Activated naive CD4-positive, alpha-beta T cell treated with anti-CD3 and anti-CD28 coated beads, Interleukin-2, amount 10 ng/mL, durations not matched to agents 7 days and 5 days (primary cell): ENCODE data around the gene NSMCE1.
A peak's percentile ranks its signal among the peaks of the same experiment; 100 is the strongest.

Experiments used
- CTCF ChIA-PET: fragments of 350-600 bp; sonication (Branson Sonifier 250); formaldehyde crosslinking; loops from one replicate; lab custom pipeline; 2021; ENCODE audit warnings: antibody characterized with exemption; lab: Charles Lee
- DNase-seq: peaks from one replicate; pipeline ENCODE4 v3.0.0-alpha.2; 2020
- H3K27ac Mint-ChIP-seq: one replicate; pipeline ENCODE4 v1.8.0; 2021; ENCODE audit warnings: mild to moderate bottlenecking, moderate library complexity, mixed read lengths
- H3K27me3 Mint-ChIP-seq: one replicate; pipeline ENCODE4 v1.8.0; 2021; ENCODE audit warnings: mild to moderate bottlenecking, mixed read lengths
- H3K36me3 Mint-ChIP-seq: one replicate; pipeline ENCODE4 v1.8.0; 2021; ENCODE audit warnings: mixed read lengths
- H3K4me1 Mint-ChIP-seq: one replicate; pipeline ENCODE4 v1.8.0; 2021; ENCODE audit warnings: mixed read lengths
- H3K4me3 Mint-ChIP-seq: one replicate; pipeline ENCODE4 v1.8.0; 2021; ENCODE audit warnings: mild to moderate bottlenecking, moderate library complexity, mixed read lengths
- H3K9me3 Mint-ChIP-seq: one replicate; pipeline ENCODE4 v1.8.0; 2021; ENCODE audit warnings: mixed read lengths

NSMCE1 gene

DNA sequence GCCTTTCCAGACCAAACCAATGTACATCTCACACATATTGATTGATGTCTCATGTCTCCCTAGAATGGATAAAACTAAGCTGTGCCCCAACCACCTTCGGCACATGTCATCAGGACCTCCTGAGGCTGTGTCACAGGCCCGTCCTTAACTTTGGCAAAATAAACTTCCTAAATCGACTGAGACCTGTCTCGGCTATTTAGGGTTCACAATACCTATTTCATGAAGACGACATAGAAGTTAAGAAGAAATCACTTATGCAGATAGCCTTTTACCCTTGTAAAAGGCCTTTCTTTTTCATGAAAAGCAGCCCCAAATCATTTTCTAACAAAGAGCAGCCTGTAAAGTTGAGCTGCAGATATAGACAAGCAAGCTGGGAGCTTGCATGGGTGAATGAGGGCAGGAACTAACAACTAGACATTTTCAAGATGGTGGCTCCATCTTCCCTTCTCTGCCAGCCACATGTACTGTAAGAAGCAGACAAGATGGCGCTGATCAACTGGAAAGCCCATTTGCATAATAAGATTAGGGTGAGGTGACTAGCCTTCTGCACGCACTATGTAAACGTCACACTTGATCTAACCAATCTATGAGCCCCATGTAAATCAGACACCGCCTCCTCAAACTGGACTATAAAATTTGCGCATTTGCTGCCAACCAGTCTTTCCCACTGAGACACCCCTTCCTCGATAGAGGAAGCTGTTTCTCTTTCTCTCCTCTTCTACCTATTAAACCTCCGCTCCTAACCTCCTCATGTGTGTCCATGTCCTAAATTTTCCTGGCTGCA is 69.9 kb downstream of the NSMCE1 start:
- Mint-ChIP-seq H3K27ac (peak overlapping the region; percentile 99), H3K9me3 (peaks cover 16% of the 10 kb centered on the region), H3K27me3 (no peaks in the 10 kb centered on the region), H3K36me3 (peaks cover 25% of the 10 kb centered on the region), H3K4me3 (no peak overlapping the region), H3K4me1 (peaks cover 95% of the 10 kb centered on the region)
- no peak for DNase-seq
- CTCF ChIA-PET: interaction anchor here (0.8 to 3.7 kb wide), 7 partner anchors 19 to 158 kb away, joined by 3 to 41 read pairs (median 5); no protein-coding TSS in a partner anchor

DNA sequence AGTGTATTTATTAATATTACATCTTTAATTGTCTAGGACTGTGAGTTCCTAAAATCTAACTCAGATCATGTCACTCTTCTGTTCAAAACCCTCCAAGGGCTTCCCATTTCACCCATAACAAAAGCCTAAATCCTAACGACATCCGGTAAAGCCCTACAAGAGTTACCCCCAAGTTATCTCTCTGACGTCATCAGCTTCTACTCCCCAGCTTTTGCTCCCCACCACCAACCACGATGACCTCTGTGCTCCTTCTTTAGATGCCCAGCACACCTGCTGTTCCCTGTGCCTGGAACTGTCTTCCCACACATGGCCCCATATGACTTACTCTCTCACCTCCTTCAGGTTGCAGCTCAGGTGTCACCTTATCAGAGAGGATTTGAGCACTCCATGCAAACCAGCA is 71.6 kb downstream of the NSMCE1 start:
- no peak overlapping the region for H3K4me3 Mint-ChIP-seq
- H3K4me1 Mint-ChIP-seq: peaks cover 88% of the 10 kb centered on the region
- peaks cover 16% of the 10 kb centered on the region for H3K9me3 Mint-ChIP-seq
- peaks cover 23% of the 10 kb centered on the region for H3K36me3 Mint-ChIP-seq
- peak overlapping the region; percentile 98 for H3K27ac Mint-ChIP-seq
- no peak for DNase-seq
- H3K27me3 Mint-ChIP-seq: no peaks in the 10 kb centered on the region
- CTCF ChIA-PET: interaction anchor here (1.0 to 3.7 kb wide), 3 partner anchors 12 to 23 kb away, joined by 3 to 41 read pairs (median 4); no protein-coding TSS in a partner anchor

DNA sequence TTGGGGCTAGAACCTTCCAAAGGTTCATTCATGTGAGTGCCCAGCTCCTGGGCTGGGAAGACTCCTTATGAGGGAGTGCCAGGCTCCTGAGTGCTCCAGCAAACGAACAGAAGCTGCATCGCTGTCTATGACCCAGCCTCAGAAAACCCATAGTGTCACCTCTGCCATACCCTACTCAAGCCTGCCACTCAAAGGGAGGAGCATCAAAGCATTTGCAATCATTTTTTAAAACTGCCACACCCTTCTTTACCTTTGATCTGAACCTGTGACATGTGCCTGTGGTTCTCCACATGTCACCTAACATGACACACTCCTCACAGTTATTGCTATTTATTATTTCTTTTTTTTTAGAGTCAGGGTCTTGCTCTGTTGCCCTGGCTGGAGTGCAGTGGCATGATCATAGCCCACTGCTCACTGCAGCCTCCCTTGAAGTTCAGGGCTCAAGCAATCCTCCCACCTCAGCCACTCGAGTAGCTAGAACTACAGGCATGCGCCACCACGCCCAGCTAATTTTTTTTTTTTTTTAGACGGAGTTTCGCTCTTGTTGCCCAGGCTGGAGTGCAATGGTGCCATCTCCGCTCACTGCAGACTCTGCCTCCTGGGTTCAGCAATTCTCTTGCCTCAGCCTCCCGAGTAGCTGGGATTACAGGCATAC is 72.5 kb downstream of the NSMCE1 start:
- CTCF ChIA-PET: interaction anchor here (0.9 to 1.7 kb wide), 5 partner anchors 11 to 40 kb away, joined by 3 to 12 read pairs (median 4); no protein-coding TSS in a partner anchor
- peaks cover 22% of the 10 kb centered on the region for H3K36me3 Mint-ChIP-seq

DNA sequence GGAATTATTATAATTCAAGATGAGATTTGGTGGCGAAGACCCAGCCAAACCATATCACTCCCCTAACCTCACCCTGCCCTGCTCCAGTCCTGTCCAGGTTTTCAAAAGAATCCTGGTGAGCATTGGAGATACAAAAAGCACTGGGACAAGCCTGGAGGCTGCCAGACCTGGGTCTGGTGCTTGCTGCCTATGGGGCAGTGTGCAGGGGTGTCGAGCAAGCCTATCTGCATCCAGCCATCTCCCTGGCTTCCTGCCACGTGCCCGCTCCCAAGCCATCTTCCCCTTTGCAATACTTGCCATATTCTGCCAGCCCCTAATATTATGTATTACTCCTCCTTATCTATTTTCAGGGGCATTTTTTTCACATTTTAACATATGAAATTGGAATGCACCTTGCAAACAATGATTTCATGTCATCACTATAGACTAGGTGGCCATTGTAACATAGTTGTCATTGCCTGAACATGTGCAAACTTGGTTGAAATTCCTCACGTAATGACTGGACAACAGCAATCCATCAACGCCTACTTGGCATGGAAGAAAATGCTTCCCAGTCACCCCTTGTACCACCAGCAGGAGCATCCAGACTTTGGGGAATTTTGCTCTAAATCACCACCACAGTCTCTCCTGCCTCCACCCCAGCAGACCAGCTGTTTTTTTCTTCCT is 73.4 kb downstream of the NSMCE1 start:
- Mint-ChIP-seq H3K27ac (peak overlapping the region; percentile 98), H3K4me1 (peaks cover 78% of the 10 kb centered on the region), H3K36me3 (peaks cover 18% of the 10 kb centered on the region), H3K27me3 (peaks cover 3% of the 10 kb centered on the region), H3K9me3 (peaks cover 11% of the 10 kb centered on the region), H3K4me3 (no peak overlapping the region)
- CTCF ChIA-PET: interaction anchor here (1.5 to 1.8 kb wide), 3 partner anchors 14 to 16 kb away, joined by 5 to 12 read pairs (median 8); no protein-coding TSS in a partner anchor
- no peak for DNase-seq

More for the DNA sequence above, 72.5 kb downstream of the NSMCE1 start:
- H3K27ac Mint-ChIP-seq: peak overlapping the region; percentile 98
- H3K9me3 Mint-ChIP-seq: peaks cover 15% of the 10 kb centered on the region
- peaks cover 87% of the 10 kb centered on the region for H3K4me1 Mint-ChIP-seq
- no peaks in the 10 kb centered on the region for H3K27me3 Mint-ChIP-seq
- DNase-seq: peak; percentile 74
- peak overlapping the region; percentile 51 for H3K4me3 Mint-ChIP-seq

DNA sequence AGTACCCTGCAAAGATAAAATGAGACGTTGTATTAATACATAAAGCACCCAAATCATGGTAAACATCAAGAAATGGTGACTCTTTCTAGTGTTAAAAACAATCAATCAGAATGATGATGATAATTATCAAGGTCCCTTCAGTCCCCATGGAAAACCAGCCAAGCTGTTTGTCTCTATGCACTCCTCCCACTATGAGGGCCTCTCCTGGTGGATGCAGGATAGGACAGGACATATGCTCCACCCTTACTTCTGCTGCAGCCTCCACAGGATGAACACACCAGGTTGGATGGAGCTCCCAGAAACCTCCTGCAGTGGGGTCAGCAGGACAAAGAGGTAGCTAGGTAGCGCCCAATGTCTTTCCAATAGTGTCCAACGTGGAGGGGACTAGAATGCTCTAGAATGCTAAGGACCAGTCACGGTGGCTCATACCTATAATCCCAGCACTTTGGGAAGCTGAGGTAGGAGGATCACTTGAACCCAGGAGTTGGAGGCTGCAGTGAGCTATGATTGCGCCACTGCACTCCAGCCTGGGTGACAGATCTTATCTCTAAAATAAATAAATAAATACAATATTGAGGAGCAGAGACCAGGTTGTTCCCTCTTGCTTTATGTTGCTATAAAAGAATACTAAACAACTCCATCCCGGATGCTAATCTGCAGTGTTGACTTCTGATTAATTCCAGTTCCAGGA is 75.1 kb downstream of the NSMCE1 start:
- Mint-ChIP-seq H3K4me1 (peaks cover 64% of the 10 kb centered on the region), H3K36me3 (peaks cover 18% of the 10 kb centered on the region), H3K27ac (no peak overlapping the region), H3K27me3 (peaks cover 17% of the 10 kb centered on the region), H3K4me3 (no peak overlapping the region), H3K9me3 (peaks cover 11% of the 10 kb centered on the region)
- CTCF ChIA-PET: interaction anchor here (0.8 to 1.8 kb wide), 3 partner anchors 14 to 145 kb away, joined by 3 to 8 read pairs (median 3); no protein-coding TSS in a partner anchor
- DNase-seq: no peak

DNA sequence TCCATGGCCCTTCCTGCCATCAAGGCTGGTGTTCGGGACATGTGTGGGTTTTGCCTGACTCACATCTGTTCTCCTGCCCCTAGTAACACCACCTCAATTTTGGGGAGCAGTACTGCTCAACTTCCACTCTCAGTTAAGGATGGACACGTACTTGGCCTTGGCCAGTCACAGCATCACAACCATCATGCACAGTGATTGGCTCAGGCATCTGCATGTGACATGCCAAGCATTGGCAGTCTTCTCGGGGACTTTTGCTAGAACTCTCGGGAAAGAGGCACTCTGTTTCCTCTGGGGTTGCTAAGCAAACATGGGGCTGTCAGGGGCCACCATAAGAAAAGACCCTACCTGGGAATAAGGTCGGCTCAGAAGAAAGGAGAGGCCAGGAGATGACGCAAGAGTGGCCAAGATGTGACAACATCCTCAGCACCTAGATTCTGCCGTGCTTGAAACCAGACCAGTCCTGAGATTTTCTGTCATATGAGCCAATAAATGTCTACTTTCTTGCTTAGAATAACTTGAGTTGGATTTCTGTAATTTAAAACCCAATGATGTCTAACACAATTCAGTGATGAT is 77.1 kb downstream of the NSMCE1 start:
- CTCF ChIA-PET: interaction anchor here (2.7 kb wide), 1 partner anchor 12 kb away, joined by 18 read pairs; no protein-coding TSS in a partner anchor
- DNase-seq: no peak
- Mint-ChIP-seq H3K4me1 (peaks cover 47% of the 10 kb centered on the region), H3K4me3 (no peak overlapping the region), H3K9me3 (peaks cover 11% of the 10 kb centered on the region), H3K36me3 (peaks cover 17% of the 10 kb centered on the region), H3K27ac (no peak overlapping the region), H3K27me3 (peaks cover 17% of the 10 kb centered on the region)

DNA sequence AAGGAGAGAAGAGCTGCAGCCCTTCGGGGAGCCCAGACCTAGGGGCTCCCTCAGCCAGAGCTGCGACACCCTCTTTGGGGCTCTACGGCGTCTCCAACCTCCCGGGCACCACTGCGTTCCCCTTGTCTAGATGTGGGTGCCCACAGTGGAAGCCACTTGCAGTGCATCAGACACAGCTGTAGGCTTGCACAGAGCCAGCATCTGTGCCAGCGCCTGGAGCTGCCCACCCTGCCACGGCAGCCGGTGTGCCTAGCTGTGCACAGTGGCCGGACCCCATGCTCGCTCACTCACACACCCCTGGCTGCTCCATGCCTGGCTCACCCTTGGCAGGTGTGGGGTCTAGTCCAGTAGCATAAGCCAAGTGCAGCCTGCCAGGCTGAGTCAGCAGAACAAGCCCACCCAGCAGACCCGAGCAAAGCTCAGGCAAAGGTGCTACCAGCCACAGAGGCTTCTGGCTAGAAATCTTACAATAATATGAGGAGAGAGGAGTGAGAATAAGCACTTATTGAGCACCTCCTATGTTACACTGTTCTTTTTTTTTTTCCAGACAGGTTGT is 78.2 kb downstream of the NSMCE1 start:
- peaks cover 11% of the 10 kb centered on the region for H3K9me3 Mint-ChIP-seq
- H3K36me3 Mint-ChIP-seq: peaks cover 14% of the 10 kb centered on the region
- peaks cover 17% of the 10 kb centered on the region for H3K27me3 Mint-ChIP-seq
- no peak overlapping the region for H3K27ac Mint-ChIP-seq
- CTCF ChIA-PET: interaction anchor here (0.6 to 2.7 kb wide), 4 partner anchors 11 to 136 kb away, joined by 3 to 18 read pairs (median 4); no protein-coding TSS in a partner anchor
- DNase-seq: no peak
- H3K4me3 Mint-ChIP-seq: no peak overlapping the region
- H3K4me1 Mint-ChIP-seq: peaks cover 45% of the 10 kb centered on the region

DNA sequence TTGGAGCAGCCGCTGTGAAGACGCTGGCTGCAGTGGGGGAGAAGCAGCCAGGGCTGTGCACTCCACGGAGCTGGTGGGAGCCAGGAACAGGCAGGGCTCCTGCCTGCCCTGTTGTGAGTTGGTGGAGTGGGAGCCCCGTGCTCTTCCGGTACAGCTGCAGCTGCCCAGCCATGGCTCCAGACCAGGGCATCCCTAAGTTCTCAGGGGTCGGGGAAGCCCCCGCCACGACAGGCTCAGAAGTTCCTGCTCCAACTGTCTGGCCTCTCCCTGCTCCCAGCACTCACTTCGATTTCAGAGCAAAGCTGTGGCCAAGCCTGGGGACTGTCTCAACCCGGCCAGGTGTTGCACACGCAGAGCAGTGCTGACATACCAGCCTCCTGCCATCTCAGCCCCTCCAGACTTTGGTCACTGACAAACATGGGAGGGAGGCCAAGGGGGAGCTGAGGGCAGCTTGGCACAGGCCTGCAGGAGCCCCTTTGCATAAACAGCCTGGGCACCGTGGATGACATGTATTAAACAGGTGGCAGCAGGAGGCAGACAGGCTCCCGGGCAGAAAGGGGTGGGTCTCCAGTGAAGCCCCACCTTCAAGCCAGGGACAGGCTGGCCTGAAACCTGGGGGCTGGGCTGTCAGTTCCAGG is 79.1 kb downstream of the NSMCE1 start:
- H3K9me3 Mint-ChIP-seq: peaks cover 3% of the 10 kb centered on the region
- CTCF ChIA-PET: interaction anchor here (1.2 to 2.7 kb wide), 2 partner anchors 10 to 45 kb away, joined by 3 to 18 read pairs; no protein-coding TSS in a partner anchor
- peaks cover 45% of the 10 kb centered on the region for H3K4me1 Mint-ChIP-seq
- peaks cover 6% of the 10 kb centered on the region for H3K36me3 Mint-ChIP-seq
- H3K27ac Mint-ChIP-seq: no peak overlapping the region
- H3K27me3 Mint-ChIP-seq: peaks cover 17% of the 10 kb centered on the region
- H3K4me3 Mint-ChIP-seq: no peak overlapping the region
- no peak for DNase-seq

DNA sequence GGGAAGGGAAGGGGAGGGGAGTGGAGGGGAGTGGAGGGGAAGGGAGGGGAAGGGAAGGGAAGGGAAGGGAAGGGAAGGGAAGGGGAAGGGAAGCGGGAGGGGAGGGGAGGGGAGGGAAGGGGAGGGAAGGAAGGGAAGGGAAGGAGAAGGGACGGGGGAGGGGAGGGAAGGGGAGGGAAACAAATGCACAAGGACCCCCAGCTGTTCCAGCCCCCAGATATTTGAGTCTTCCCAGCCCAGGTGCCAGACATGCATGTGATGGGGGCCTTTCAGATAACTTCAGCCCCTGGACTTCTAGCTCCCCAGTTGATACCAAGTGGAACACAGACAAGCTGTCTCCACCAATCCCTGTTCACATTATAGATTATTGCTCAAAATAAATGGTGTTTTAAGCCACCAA is 79.9 kb downstream of the NSMCE1 start:
- no peak for DNase-seq
- H3K27me3 Mint-ChIP-seq: peaks cover 17% of the 10 kb centered on the region
- no peaks in the 10 kb centered on the region for H3K36me3 Mint-ChIP-seq
- no peak overlapping the region for H3K4me3 Mint-ChIP-seq
- H3K9me3 Mint-ChIP-seq: no peaks in the 10 kb centered on the region
- CTCF ChIA-PET: interaction anchor here (2.7 kb wide), 1 partner anchor 10 kb away, joined by 18 read pairs; no protein-coding TSS in a partner anchor
- H3K4me1 Mint-ChIP-seq: peaks cover 40% of the 10 kb centered on the region
- H3K27ac Mint-ChIP-seq: no peak overlapping the region

DNA sequence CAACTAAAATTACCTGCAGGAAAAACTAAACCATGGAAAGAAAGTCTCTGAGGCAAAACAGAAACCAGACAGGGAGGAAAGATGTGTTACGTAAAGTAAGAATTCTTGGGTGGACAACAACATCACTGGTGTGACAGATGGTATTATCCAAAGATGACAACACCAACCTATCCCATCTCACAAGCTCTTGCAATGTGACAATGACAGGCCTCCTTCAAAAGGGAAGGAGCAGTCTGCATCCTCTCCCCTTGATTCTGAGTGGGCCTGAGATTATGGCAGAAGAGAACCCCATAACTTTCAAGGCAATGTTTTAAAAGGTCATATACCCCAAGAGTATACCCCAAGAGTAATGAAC is 82.8 kb downstream of the NSMCE1 start:
- H3K4me3 Mint-ChIP-seq: no peak overlapping the region
- CTCF ChIA-PET: interaction anchor here (1.1 kb wide), 1 partner anchor 11 kb away, joined by 4 read pairs; no protein-coding TSS in a partner anchor
- peaks cover 5% of the 10 kb centered on the region for H3K9me3 Mint-ChIP-seq
- DNase-seq: no peak
- peaks cover 35% of the 10 kb centered on the region for H3K4me1 Mint-ChIP-seq
- H3K27me3 Mint-ChIP-seq: peaks cover 31% of the 10 kb centered on the region
- peaks cover 6% of the 10 kb centered on the region for H3K36me3 Mint-ChIP-seq
- no peak overlapping the region for H3K27ac Mint-ChIP-seq

DNA sequence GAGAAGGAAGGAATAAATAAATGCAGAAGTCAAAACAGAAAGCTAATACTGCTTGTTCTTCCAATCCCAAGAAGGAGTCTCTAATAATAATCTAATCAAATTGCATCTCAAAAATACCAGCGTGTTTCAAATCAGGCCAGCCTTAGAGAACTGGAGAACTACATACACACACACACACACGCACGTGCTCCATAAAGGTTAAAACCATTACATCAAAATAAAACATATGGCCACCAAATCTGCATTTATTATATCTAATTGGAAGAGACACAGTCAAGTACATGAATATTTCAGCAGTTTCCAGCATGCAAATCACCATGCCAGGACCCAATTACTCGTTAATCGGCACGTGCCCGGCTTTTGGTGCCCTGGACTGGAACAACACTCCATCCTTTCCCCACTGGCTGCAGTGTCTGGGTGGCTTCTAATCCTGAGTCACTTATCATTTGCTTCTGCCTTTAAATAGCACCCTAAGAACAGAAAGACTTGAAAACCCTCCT is 85.6 kb downstream of the NSMCE1 start:
- peaks cover 56% of the 10 kb centered on the region for H3K4me1 Mint-ChIP-seq
- no peak overlapping the region for H3K4me3 Mint-ChIP-seq
- peaks cover 16% of the 10 kb centered on the region for H3K27me3 Mint-ChIP-seq
- DNase-seq: no peak
- peaks cover 6% of the 10 kb centered on the region for H3K36me3 Mint-ChIP-seq
- CTCF ChIA-PET: no interaction called here
- H3K9me3 Mint-ChIP-seq: peaks cover 5% of the 10 kb centered on the region
- H3K27ac Mint-ChIP-seq: no peak overlapping the region

DNA sequence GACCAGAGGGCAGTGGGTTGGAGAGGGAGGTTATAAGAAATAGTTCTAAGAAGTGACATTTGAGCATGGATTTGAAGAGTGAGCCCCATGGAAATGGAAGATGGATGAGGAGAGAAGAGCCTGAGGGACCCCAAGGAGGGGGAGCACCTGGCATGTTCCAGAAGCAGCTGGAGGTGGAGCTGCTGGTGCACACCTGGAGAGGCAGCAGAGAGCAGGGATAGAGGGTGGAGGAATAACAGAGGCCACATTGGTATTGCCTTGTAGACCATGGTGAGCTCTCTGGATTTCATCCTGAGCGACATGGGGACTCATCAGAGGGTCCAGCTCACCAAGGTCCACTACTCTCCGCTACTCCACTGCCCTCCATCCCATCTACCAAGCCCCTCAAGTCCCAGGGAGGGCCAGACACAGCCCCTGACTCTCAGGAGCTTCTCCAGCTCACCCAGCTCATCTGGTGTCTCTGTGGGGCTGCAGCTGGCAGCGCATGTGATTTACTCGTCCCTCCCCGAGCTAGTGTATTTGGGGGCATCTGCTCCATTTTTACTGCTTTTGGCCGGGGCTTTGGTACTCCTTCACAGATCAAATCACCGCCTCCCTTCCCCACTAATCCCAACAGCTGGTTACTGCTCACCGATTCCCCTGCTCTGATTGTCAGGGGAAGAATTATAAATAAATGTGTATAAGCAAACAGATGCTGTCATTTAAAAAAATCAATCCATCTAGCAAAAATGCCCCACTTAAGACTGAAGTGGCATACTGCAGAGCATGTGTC is 87.4 kb downstream of the NSMCE1 start:
- Mint-ChIP-seq H3K4me3 (no peak overlapping the region), H3K27ac (no peak overlapping the region), H3K36me3 (peaks cover 6% of the 10 kb centered on the region), H3K9me3 (peaks cover 5% of the 10 kb centered on the region), H3K4me1 (peaks cover 69% of the 10 kb centered on the region), H3K27me3 (peaks cover 16% of the 10 kb centered on the region)
- CTCF ChIA-PET: interaction anchor here (1.1 to 5.6 kb wide), 11 partner anchors 15 to 186 kb away, joined by 3 to 111 read pairs (median 19); partner anchors contain the start of gene KDM8
- no peak for DNase-seq
